HepG2 (cell line): ENCODE measurements around the gene TBC1D16. TPM values are rescaled to one million over a fixed set of nuclear protein-coding genes. Genes with fewer than 3 reads are reported as not detected.

Source experiments
- ATAC-seq: fragments of 200-7000 bp; cut with Tn5 transposase; 3 replicates; pipeline ENCODE4 v1.9.1; 2020; ENCODE audit warnings: mild to moderate bottlenecking, moderate library complexity
- BruUV-seq: library from RNA; stranded (reverse); fragments of 400-500 nt; replicated peaks from 2 replicates; lab custom pipeline; 2021; lab: Mats Ljungman, UMichigan
- CTCF ChIA-PET: fragments of 300-600 bp; formaldehyde crosslinking; extraction: SDS; loops from one replicate; lab custom pipeline; 2021; ENCODE audit warnings: low total read pairs, inconsistent platforms, low intra/inter-chr PET ratio; lab: Yijun Ruan, JAX
- POLR2A ChIA-PET: fragments of 350-600 bp; sonication (Branson Sonifier 250); formaldehyde crosslinking; loops from one replicate; lab custom pipeline; 2020; ENCODE audit warnings: antibody characterized with exemption, inconsistent platforms; lab: Yijun Ruan, JAX
- DNase-seq: peaks from one replicate; pipeline ENCODE4 v3.0.0-alpha.2; 2015; ENCODE audit warnings: low spot score
- FAIRE-seq: peaks from 3 replicates; lab custom pipeline; 2011; peaks lifted over from hg19 to GRCh38; lab: Jason Lieb, UNC
- H2AFZ ChIP-seq: one replicate; pipeline ENCODE4 v1.6.1; 2011; ENCODE audit warnings: low read length, inconsistent platforms
- H3K27ac ChIP-seq: fragments of 300-600 bp; 3 replicates; pipeline ENCODE4 v1.8.0; 2011; ENCODE audit warnings: mixed run types, mild to moderate bottlenecking, mixed read lengths, low read length, inconsistent platforms; ENCODE audit not compliant: insufficient read depth; ENCODE audit errors: extremely low read length
- H3K27me3 ChIP-seq, 2 experiments: fragments of 200-600 bp in 1 of 2; 2 replicates in 1 of 2; 3 replicates in 1 of 2; pipeline versions ENCODE4 v1.6.0 to v1.8.0; 2011; ENCODE audit warnings: low read length in 2 of 2, mild to moderate bottlenecking in 2 of 2, moderate library complexity in 2 of 2, inconsistent platforms in 1 of 2; ENCODE audit not compliant: insufficient read depth in 2 of 2, control insufficient read depth in 1 of 2
- H3K36me3 ChIP-seq, 2 experiments: fragments of 200-600 bp in 1 of 2; replicated peaks in 1 of 2; 2 replicates in 1 of 2; 3 replicates in 1 of 2; pipeline versions ENCODE4 v1.5.1 to v1.8.0; 2011; ENCODE audit warnings: low read length in 2 of 2, inconsistent platforms in 1 of 2; ENCODE audit not compliant: insufficient read depth in 2 of 2, control insufficient read depth in 1 of 2
- H3K4me1 ChIP-seq: 2 replicates; pipeline ENCODE4 v1.5.1; 2012; ENCODE audit warnings: low read length, inconsistent platforms; ENCODE audit not compliant: insufficient read depth
- H3K4me2 ChIP-seq: 2 replicates; pipeline ENCODE4 v1.6.0; 2011; ENCODE audit warnings: low read depth, low read length, inconsistent platforms
- H3K4me3 ChIP-seq, 3 experiments: fragments of 200-600 bp in 1 of 3; sonication (generic), shearing (Covaris generic) in 1 of 3; replicated peaks in 1 of 3; 2 replicates each; pipeline ENCODE4 v1.5.1; 2011 to 2016; ENCODE audit warnings: low read length in 3 of 3, inconsistent platforms in 2 of 3, low read depth in 2 of 3, mild to moderate bottlenecking in 2 of 3, control low read depth in 1 of 3, mixed read lengths in 1 of 3; ENCODE audit not compliant: insufficient read depth in 1 of 3
- H3K79me2 ChIP-seq: one replicate; pipeline ENCODE4 v1.6.1; 2011; ENCODE audit warnings: low read length, inconsistent platforms; ENCODE audit not compliant: insufficient read depth
- H3K9ac ChIP-seq: 2 replicates; pipeline ENCODE4 v1.6.0; 2011; ENCODE audit warnings: mild to moderate bottlenecking, low read depth, low read length, inconsistent platforms; ENCODE audit not compliant: insufficient read depth
- H3K9me3 ChIP-seq: 2 replicates; pipeline ENCODE4 v1.5.1; 2012; ENCODE audit warnings: mild to moderate bottlenecking, low read length
- H4K20me1 ChIP-seq: 2 replicates; pipeline ENCODE4 v1.6.0; 2011; ENCODE audit warnings: inconsistent platforms, mild to moderate bottlenecking, low read length, moderate library complexity; ENCODE audit not compliant: insufficient read depth
- ATF3 ChIP-seq: sonication (generic); formaldehyde crosslinking; IDR thresholded peaks from 2 replicates; pipeline ENCODE4 v1.4.0; 2020; ENCODE audit warnings: missing genetic modification reagents
- CBX1 ChIP-seq: IDR thresholded peaks from one replicate; pipeline ENCODE4 v1.6.1; 2016; ENCODE audit warnings: antibody characterized with exemption, low read depth
- CBX5 ChIP-seq: sonication (generic); formaldehyde crosslinking; IDR thresholded peaks from 2 replicates; pipeline ENCODE4 v1.4.0; 2020; ENCODE audit warnings: missing genetic modification reagents, borderline replicate concordance
- HES4 ChIP-seq: sonication (generic); formaldehyde crosslinking; IDR thresholded peaks from 2 replicates; pipeline ENCODE4 v1.9.0; 2021; ENCODE audit warnings: mild to moderate bottlenecking, missing genetic modification reagents, borderline replicate concordance
- MZF1 ChIP-seq: sonication (generic); formaldehyde crosslinking; IDR thresholded peaks from 2 replicates; pipeline ENCODE4 v1.8.1; 2023; ENCODE audit warnings: mild to moderate bottlenecking, missing genetic modification reagents, borderline replicate concordance
- RXRB ChIP-seq: IDR thresholded peaks from 2 replicates; pipeline ENCODE4 v1.6.1; 2016; ENCODE audit warnings: borderline replicate concordance, missing genetic modification reagents, missing compliant biosample characterization
- SOX13 ChIP-seq, 3 experiments: fragments of 450-650 bp in 1 of 3; sonication (generic) in 1 of 3; formaldehyde crosslinking in 1 of 3; IDR thresholded peaks in 2 of 3; conservative IDR thresholded peaks in 1 of 3; 2 replicates each; pipeline versions ENCODE4 v1.5.0 to v1.6.1; 2016 to 2020; ENCODE audit warnings: antibody characterized with exemption in 1 of 3, mild to moderate bottlenecking in 1 of 3, missing compliant biosample characterization in 1 of 3, missing genetic modification reagents in 1 of 3, moderate library complexity in 1 of 3
- TRIM24 ChIP-seq: sonication (generic); formaldehyde crosslinking; IDR thresholded peaks from 2 replicates; pipeline ENCODE4 v1.8.0; 2022; ENCODE audit warnings: mild to moderate bottlenecking, missing genetic modification reagents
- U2AF1 ChIP-seq: fragments of 200-400 bp; formaldehyde crosslinking; optimal IDR thresholded peaks from 2 replicates; pipeline ENCODE3; 2017; ENCODE audit warnings: mild to moderate bottlenecking, low read depth, low read length
- ZNF160 ChIP-seq: sonication (generic); formaldehyde crosslinking; IDR thresholded peaks from 2 replicates; pipeline ENCODE4 v1.8.0; 2022; ENCODE audit warnings: mild to moderate bottlenecking, inconsistent platforms, missing genetic modification reagents
- ZNF253 ChIP-seq: sonication (generic); formaldehyde crosslinking; IDR thresholded peaks from 2 replicates; pipeline ENCODE4 v1.8.0; 2022; ENCODE audit warnings: mild to moderate bottlenecking, missing genetic modification reagents, borderline replicate concordance
- ZNF260 ChIP-seq: sonication (generic); formaldehyde crosslinking; IDR thresholded peaks from 2 replicates; pipeline ENCODE4 v1.4.0; 2020; ENCODE audit warnings: missing genetic modification reagents, low read depth, mild to moderate bottlenecking, borderline replicate concordance
- ZNF296 ChIP-seq: sonication (generic); formaldehyde crosslinking; conservative IDR thresholded peaks from 2 replicates; pipeline ENCODE4 v1.5.0; 2020; ENCODE audit warnings: mild to moderate bottlenecking, missing genetic modification reagents
- ZNF563 ChIP-seq: sonication (generic); formaldehyde crosslinking; IDR thresholded peaks from 2 replicates; pipeline ENCODE4 v1.8.0; 2022; ENCODE audit warnings: mild to moderate bottlenecking, moderate library complexity, missing genetic modification reagents
- ZNF644 ChIP-seq: IDR thresholded peaks from 2 replicates; pipeline ENCODE4 v1.6.1; 2016; ENCODE audit warnings: low read depth
- ZNF749 ChIP-seq: sonication (generic); formaldehyde crosslinking; IDR thresholded peaks from 2 replicates; pipeline ENCODE4 v1.8.0; 2022; ENCODE audit warnings: mild to moderate bottlenecking, missing genetic modification reagents, moderate library complexity, borderline replicate concordance
- WGBS: methylation state at CpG from one replicate; pipeline ENCODE4 v1.1.6; 2017; ENCODE audit warnings: low lambda C conversion rate; 5-methylcytosine and 5-hydroxymethylcytosine counted together
- in situ Hi-C: cut with HindIII; loops from 2 replicates; pipeline ENCODE4 v1.10.0; 2017; ENCODE audit warnings: low pct_unique_long_range_greater_than_20kb; ENCODE audit not compliant: extremely low pct_ligation_motif_present
- intact Hi-C: fragments of 100-400 bp; cut with micrococcal nuclease; formaldehyde crosslinking; loops from one replicate; pipeline ENCODE4 v1.10.0; 2022; ENCODE audit not compliant: unreplicated experiment
- polyA plus RNA-seq, 8 experiments: library from polyadenylated mRNA; depleted of rRNA in 3 of 8; stranded (reverse) in 7 of 8; unstranded in 1 of 8; fragments of >200 nt; fragmentation: Illumina TruSeq in 4 of 8; extraction: Trizol in 4 of 8; gene quantifications; 2 replicates each; pipeline versions ENCODE4 v1.2.1 to v1.2.3, GENCODE V29; 2011 to 2016; ENCODE audit warnings: low read depth in 4 of 8, missing spikeins in 1 of 8, mixed read lengths in 1 of 8; ENCODE audit not compliant: insufficient read depth in 1 of 8
- total RNA-seq, 5 experiments: library from RNA; depleted of rRNA; stranded (reverse); fragments of >200 nt; fragmentation: Illumina TruSeq; extraction: Trizol; gene quantifications; 2 replicates each; pipeline ENCODE4 v1.2.3, GENCODE V29; 2016; ENCODE audit warnings: low read depth in 1 of 5
- TF ChIP-seq, protein P1 (sequence below): IDR thresholded peaks from 2 replicates; pipeline ENCODE4 v1.6.1; 2012; ENCODE audit warnings: low read length, improper control_type of control experiment

The TBC1D16 gene
- total and polyA plus RNA-seq, 2 of the 13 experiments (the other 11 are each of a cell fraction or from before 2014, with no cell fraction given): 14.9 to 24.9 TPM

GRCh38 chr17:80084773-80085172 is 49.1 kb upstream of the TBC1D16 start:
- DNase-seq: no peak
- CTCF ChIA-PET: no interaction called here

More at GRCh38 chr17:80084773-80085172, 49.1 kb upstream of the TBC1D16 start:
- Histone ChIP-seq H3K27me3 (peaks cover 11 to 61% of the 10 kb centered on the region in 2 experiments), H3K79me2 (no peaks in the 10 kb centered on the region), H3K9me3 (no peaks in the 10 kb centered on the region), H3K27ac (no peak overlapping the region), H2AFZ (no peak overlapping the region), H3K9ac (no peak overlapping the region), H3K4me2 (no peak overlapping the region), H3K4me3 (no peak overlapping the region), H3K4me1 (peaks cover 22% of the 10 kb centered on the region), H3K36me3 (no peaks in the 10 kb centered on the region), H4K20me1 (no peaks in the 10 kb centered on the region)
- BruUV-seq: no TSS peak
- TF ChIP-seq MZF1 (CRISPR knock-in tag) (no peak), TRIM24 (no peak), ZNF160 (CRISPR knock-in tag) (no peak), ZNF563 (CRISPR knock-in tag) (no peak), RXRB (no peak), HES4 (no peak), CBX5 (CRISPR knock-in tag) (no peak), ZNF749 (no peak), ZNF260 (CRISPR knock-in tag) (no peak), CBX1 (no peak), U2AF1 (no peak), ZNF253 (no peak), ATF3 (CRISPR knock-in tag) (no peak), ZNF296 (CRISPR knock-in tag) (no peak), ZNF644 (CRISPR knock-in tag) (no peak), SOX13 (IDR thresholded peaks at IDR 0.05) (no peak), SOX13 (CRISPR knock-in tag; conservative IDR thresholded peaks at IDR 0.05 in 1 of 2, IDR thresholded peaks at IDR 0.05 in 1 of 2) (no peak)
- TF ChIP-seq, protein P1, sequence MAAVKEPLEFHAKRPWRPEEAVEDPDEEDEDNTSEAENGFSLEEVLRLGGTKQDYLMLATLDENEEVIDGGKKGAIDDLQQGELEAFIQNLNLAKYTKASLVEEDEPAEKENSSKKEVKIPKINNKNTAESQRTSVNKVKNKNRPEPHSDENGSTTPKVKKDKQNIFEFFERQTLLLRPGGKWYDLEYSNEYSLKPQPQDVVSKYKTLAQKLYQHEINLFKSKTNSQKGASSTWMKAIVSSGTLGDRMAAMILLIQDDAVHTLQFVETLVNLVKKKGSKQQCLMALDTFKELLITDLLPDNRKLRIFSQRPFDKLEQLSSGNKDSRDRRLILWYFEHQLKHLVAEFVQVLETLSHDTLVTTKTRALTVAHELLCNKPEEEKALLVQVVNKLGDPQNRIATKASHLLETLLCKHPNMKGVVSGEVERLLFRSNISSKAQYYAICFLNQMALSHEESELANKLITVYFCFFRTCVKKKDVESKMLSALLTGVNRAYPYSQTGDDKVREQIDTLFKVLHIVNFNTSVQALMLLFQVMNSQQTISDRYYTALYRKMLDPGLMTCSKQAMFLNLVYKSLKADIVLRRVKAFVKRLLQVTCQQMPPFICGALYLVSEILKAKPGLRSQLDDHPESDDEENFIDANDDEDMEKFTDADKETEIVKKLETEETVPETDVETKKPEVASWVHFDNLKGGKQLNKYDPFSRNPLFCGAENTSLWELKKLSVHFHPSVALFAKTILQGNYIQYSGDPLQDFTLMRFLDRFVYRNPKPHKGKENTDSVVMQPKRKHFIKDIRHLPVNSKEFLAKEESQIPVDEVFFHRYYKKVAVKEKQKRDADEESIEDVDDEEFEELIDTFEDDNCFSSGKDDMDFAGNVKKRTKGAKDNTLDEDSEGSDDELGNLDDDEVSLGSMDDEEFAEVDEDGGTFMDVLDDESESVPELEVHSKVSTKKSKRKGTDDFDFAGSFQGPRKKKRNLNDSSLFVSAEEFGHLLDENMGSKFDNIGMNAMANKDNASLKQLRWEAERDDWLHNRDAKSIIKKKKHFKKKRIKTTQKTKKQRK: no peak
- no peak for FAIRE-seq
- intact Hi-C loops (no loop called here), in situ Hi-C loops (loop anchor here (5.0 kb wide), 1 partner anchor 77 kb away; no protein-coding TSS in a partner anchor)
- ATAC-seq: no peak
- POLR2A ChIA-PET: no interaction called here
- 58% methylated on average over 9 of the region's 15 CpGs for WGBS
